Measurements from ENCODE around the gene UBC. TPM values are rescaled to one million over a fixed set of nuclear protein-coding genes. Genes with fewer than 3 reads are reported as not detected.
A peak's percentile ranks its signal among the peaks of the same experiment; 100 is the strongest.

The UBC gene
- total and polyA plus RNA-seq, 9 of the 15 experiments (the other 6 are each of a cell fraction or from before 2014, with no cell fraction given), result 533 to 1,153 (median 813) TPM

GRCh38 chr12:124963211-124963610 lies 48.8 kb upstream of the UBC start (continued):
- no peak for TF ChIP-seq ZNF282 (CRISPR knock-in tag; IDR thresholded peaks at IDR 0.05)
- TF ChIP-seq, protein P1, sequence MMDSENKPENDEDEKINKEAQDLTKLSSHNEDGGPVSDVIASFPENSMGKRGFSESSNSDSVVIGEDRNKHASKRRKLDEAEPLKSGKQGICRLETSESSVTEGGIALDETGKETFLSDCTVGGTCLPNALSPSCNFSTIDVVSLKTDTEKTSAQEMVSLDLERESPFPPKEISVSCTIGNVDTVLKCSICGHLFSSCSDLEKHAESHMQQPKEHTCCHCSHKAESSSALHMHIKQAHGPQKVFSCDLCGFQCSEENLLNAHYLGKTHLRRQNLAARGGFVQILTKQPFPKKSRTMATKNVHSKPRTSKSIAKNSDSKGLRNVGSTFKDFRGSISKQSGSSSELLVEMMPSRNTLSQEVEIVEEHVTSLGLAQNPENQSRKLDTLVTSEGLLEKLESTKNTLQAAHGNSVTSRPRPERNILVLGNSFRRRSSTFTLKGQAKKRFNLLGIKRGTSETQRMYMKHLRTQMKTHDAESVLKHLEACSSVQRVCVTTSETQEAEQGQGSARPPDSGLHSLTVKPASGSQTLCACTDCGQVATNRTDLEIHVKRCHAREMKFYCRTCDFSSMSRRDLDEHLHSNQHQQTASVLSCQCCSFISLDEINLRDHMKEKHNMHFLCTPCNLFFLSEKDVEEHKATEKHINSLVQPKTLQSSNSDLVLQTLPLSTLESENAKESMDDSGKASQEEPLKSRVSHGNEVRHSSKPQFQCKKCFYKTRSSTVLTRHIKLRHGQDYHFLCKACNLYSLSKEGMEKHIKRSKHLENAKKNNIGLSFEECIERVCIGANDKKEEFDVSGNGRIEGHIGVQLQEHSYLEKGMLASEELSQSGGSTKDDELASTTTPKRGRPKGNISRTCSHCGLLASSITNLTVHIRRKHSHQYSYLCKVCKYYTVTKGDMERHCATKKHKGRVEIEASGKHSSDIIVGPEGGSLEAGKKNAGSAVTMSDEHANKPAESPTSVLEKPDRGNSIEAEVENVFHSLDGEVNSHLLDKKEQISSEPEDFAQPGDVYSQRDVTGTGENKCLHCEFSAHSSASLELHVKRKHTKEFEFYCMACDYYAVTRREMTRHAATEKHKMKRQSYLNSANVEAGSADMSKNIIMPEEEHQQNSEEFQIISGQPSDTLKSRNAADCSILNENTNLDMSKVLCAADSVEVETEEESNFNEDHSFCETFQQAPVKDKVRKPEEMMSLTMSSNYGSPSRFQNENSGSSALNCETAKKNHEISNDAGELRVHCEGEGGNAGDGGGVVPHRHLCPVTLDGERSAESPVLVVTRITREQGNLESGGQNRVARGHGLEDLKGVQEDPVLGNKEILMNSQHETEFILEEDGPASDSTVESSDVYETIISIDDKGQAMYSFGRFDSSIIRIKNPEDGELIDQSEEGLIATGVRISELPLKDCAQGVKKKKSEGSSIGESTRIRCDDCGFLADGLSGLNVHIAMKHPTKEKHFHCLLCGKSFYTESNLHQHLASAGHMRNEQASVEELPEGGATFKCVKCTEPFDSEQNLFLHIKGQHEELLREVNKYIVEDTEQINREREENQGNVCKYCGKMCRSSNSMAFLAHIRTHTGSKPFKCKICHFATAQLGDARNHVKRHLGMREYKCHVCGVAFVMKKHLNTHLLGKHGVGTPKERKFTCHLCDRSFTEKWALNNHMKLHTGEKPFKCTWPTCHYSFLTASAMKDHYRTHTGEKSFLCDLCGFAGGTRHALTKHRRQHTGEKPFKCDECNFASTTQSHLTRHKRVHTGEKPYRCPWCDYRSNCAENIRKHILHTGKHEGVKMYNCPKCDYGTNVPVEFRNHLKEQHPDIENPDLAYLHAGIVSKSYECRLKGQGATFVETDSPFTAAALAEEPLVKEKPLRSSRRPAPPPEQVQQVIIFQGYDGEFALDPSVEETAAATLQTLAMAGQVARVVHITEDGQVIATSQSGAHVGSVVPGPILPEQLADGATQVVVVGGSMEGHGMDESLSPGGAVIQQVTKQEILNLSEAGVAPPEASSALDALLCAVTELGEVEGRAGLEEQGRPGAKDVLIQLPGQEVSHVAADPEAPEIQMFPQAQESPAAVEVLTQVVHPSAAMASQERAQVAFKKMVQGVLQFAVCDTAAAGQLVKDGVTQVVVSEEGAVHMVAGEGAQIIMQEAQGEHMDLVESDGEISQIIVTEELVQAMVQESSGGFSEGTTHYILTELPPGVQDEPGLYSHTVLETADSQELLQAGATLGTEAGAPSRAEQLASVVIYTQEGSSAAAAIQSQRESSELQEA (IDR thresholded peaks at IDR 0.05; ENCODE audit: low read depth), result no peak

GRCh38 chr12:124961055-124961454 lies 46.6 kb upstream of the UBC start:
- Histone ChIP-seq H3K27ac (ENCODE audit: extremely low read depth, low read depth, low read length) (no peak overlapping the region), H3K79me2 (ENCODE audit: control insufficient read depth, insufficient read depth, low read length) (no peaks in the 10 kb centered on the region), H2AFZ (ENCODE audit: low read depth, low read length) (no peak overlapping the region), H3K4me1 (replicated peaks in 1 of 2; ENCODE audit: control insufficient read depth in 2 of 2, insufficient read depth in 2 of 2, low read length in 2 of 2) (peaks cover 0 to 4% of the 10 kb centered on the region in 2 experiments; a peak in 1 of 5 replicates), H4K20me1 (replicated peaks; ENCODE audit: control insufficient read depth, insufficient read depth, low read length) (no peaks in the 10 kb centered on the region; the same call in 1 of the 2 replicates), H3K4me3 (no peak overlapping the region), H3K4me2 (ENCODE audit: insufficient read depth, low read length) (no peak overlapping the region), H3K36me3 (ENCODE audit: control insufficient read depth, insufficient read depth, low read length) (peaks cover 83% of the 10 kb centered on the region; the same call in 2 of the 3 replicates), H3K27me3 (ENCODE audit: control insufficient read depth in 2 of 2, insufficient read depth in 2 of 2, low read length in 2 of 2) (no peaks in the 10 kb centered on the region), H3K9me1 (ENCODE audit: control insufficient read depth, insufficient read depth, low read length) (no peaks in the 10 kb centered on the region), H3K9me3 (replicated peaks; ENCODE audit: control insufficient read depth, insufficient read depth, low read depth, low read length) (no peaks in the 10 kb centered on the region), H3K9ac (ENCODE audit: insufficient read depth in 1 of 2, low read depth in 2 of 2, low read length in 2 of 2) (no peak overlapping the region)
- ChIA-PET CTCF (ENCODE audit: low intra/inter-chr PET ratio) (no interaction called here), POLR2A (interaction anchor here (0.9 kb wide), 1 partner anchor 8 kb away, joined by 3 read pairs; no protein-coding TSS in a partner anchor)
- intact Hi-C loops (cut with micrococcal nuclease), result no loop called here
- 89% methylated on average over 19 of the region's 29 CpGs for WGBS (ENCODE audit: insufficient coverage, low coverage, missing lambda C conversion rate)
- FAIRE-seq (no peak), ATAC-seq (no peak), DNase-seq (ENCODE audit: extremely low read depth in 1 of 4, low spot score in 3 of 4) (no peak)
- no peak for TF ChIP-seq CREB1 (IDR thresholded peaks at IDR 0.05)
- TF ChIP-seq CREB1 (CRISPR knock-in tag; IDR thresholded peaks at IDR 0.05), result no peak
- peak; percentile 75 for TF ChIP-seq PHF20 (IDR thresholded peaks at IDR 0.05; ENCODE audit: partially characterized antibody)
- TF ChIP-seq KDM1A (IDR thresholded peaks at IDR 0.05), result peak in 1 of 2 experiments; percentile 49; a peak in 1 of 4 replicates
- TF ChIP-seq ZNF277 (CRISPR knock-in tag; IDR thresholded peaks at IDR 0.05; ENCODE audit: borderline replicate concordance), result peak; percentile 41; the same call in 1 of the 2 replicates
- no peak for TF ChIP-seq MAX (CRISPR knock-in tag; IDR thresholded peaks at IDR 0.05)
- 0 out of 2 replicates have a peak, but pooled peaks have one; percentile 30 for TF ChIP-seq ARID2 (IDR thresholded peaks at IDR 0.05)
- in situ Hi-C loops (cut with MboI), result no loop called here
- no TSS peak for BruUV-seq (replicated peaks)

All from K562 (cell line).